HepG2 (cell line): ENCODE data around the gene C2orf81. TPM values are rescaled to one million over a fixed set of nuclear protein-coding genes. Genes with fewer than 3 reads are reported as not detected.

Experiments used
- ARID4A ChIP-seq: sonication (generic); formaldehyde crosslinking; IDR thresholded peaks from 2 replicates; pipeline ENCODE4 v1.5.0; 2020; ENCODE audit warnings: mild to moderate bottlenecking, missing genetic modification reagents, borderline replicate concordance
- ATF7 ChIP-seq, 2 experiments: fragments of 450-650 bp in 1 of 2; sonication (generic) in 1 of 2; formaldehyde crosslinking in 1 of 2; IDR thresholded peaks; 2 replicates each; pipeline versions ENCODE4 v1.4.0 to v1.6.1; 2016 to 2020; ENCODE audit warnings: antibody characterized with exemption in 1 of 2, mild to moderate bottlenecking in 1 of 2, missing genetic modification reagents in 1 of 2
- BORCS8-MEF2B ChIP-seq: sonication (generic); formaldehyde crosslinking; IDR thresholded peaks from 2 replicates; pipeline ENCODE4 v1.8.0; 2022; ENCODE audit warnings: mild to moderate bottlenecking, missing genetic modification reagents
- CBFB ChIP-seq: sonication (generic); formaldehyde crosslinking; IDR thresholded peaks from 2 replicates; pipeline ENCODE4 v1.4.0; 2020; ENCODE audit warnings: missing genetic modification reagents
- FOXC1 ChIP-seq: sonication (generic); formaldehyde crosslinking; IDR thresholded peaks from 2 replicates; pipeline ENCODE4 v1.8.0; 2022; ENCODE audit warnings: mild to moderate bottlenecking, missing genetic modification reagents, borderline replicate concordance
- HIVEP1 ChIP-seq: sonication (generic); formaldehyde crosslinking; IDR thresholded peaks from 2 replicates; pipeline ENCODE4 v1.4.0; 2020; ENCODE audit warnings: mild to moderate bottlenecking, missing genetic modification reagents
- HNF4A ChIP-seq: sonication (generic); formaldehyde crosslinking; IDR thresholded peaks from 2 replicates; pipeline ENCODE4 v1.4.0; 2020; ENCODE audit warnings: missing genetic modification reagents
- KDM2A ChIP-seq: sonication (generic); formaldehyde crosslinking; IDR thresholded peaks from 2 replicates; pipeline ENCODE4 v1.4.0; 2020; ENCODE audit warnings: low read depth, missing genetic modification reagents, borderline replicate concordance
- KDM4B ChIP-seq: sonication (generic); formaldehyde crosslinking; IDR thresholded peaks from 2 replicates; pipeline ENCODE4 v1.4.0; 2020; ENCODE audit warnings: missing genetic modification reagents
- KDM5A ChIP-seq: fragments of 200-600 bp; sonication (generic); IDR thresholded peaks from 2 replicates; pipeline ENCODE4 v1.7.0; 2018; ENCODE audit warnings: antibody characterized with exemption, mild to moderate bottlenecking, low read length, borderline replicate concordance
- MTF2 ChIP-seq: sonication (generic); formaldehyde crosslinking; IDR thresholded peaks from 2 replicates; pipeline ENCODE4 v1.5.0; 2020; ENCODE audit warnings: missing genetic modification reagents, borderline replicate concordance
- NAIF1 ChIP-seq: sonication (generic); formaldehyde crosslinking; IDR thresholded peaks from 2 replicates; pipeline ENCODE4 v1.5.0; 2020; ENCODE audit warnings: mild to moderate bottlenecking, missing genetic modification reagents, borderline replicate concordance
- NKX3-1 ChIP-seq: sonication (generic); formaldehyde crosslinking; IDR thresholded peaks from 2 replicates; pipeline ENCODE4 v1.5.0; 2020; ENCODE audit warnings: missing genetic modification reagents
- PAF1 ChIP-seq: IDR thresholded peaks from 2 replicates; pipeline ENCODE4 v1.6.1; 2016; ENCODE audit warnings: missing genetic modification reagents, missing compliant biosample characterization
- PCBP1 ChIP-seq: fragments of 200-400 bp; formaldehyde crosslinking; IDR thresholded peaks from 2 replicates; pipeline ENCODE4 v1.6.1; 2017; ENCODE audit warnings: mild to moderate bottlenecking, low read depth, low read length, borderline replicate concordance
- SKIL ChIP-seq: sonication (generic); formaldehyde crosslinking; IDR thresholded peaks from 2 replicates; pipeline ENCODE4 v1.8.0; 2022; ENCODE audit warnings: missing genetic modification reagents, mild to moderate bottlenecking, moderate library complexity, borderline replicate concordance
- SP1 ChIP-seq, 2 experiments: fragments of 450-650 bp in 1 of 2; sonication (generic) in 1 of 2; formaldehyde crosslinking in 1 of 2; IDR thresholded peaks; 2 replicates each; pipeline versions ENCODE4 v1.4.0 to v1.6.1; 2016 to 2020; ENCODE audit warnings: missing genetic modification reagents in 1 of 2
- SRSF1 ChIP-seq: fragments of 200-400 bp; formaldehyde crosslinking; optimal IDR thresholded peaks from 2 replicates; pipeline ENCODE3; 2017; ENCODE audit warnings: mild to moderate bottlenecking, low read depth, low read length, moderate library complexity
- SRY ChIP-seq: sonication (generic); formaldehyde crosslinking; IDR thresholded peaks from 2 replicates; pipeline ENCODE4 v1.8.0; 2022; ENCODE audit warnings: mild to moderate bottlenecking, missing genetic modification reagents
- ZBTB20 ChIP-seq: sonication (generic); formaldehyde crosslinking; IDR thresholded peaks from 2 replicates; pipeline ENCODE4 v1.8.1; 2023; ENCODE audit warnings: missing genetic modification reagents, low read depth, mild to moderate bottlenecking, borderline replicate concordance
- ZNF264 ChIP-seq: sonication (generic); formaldehyde crosslinking; IDR thresholded peaks from 2 replicates; pipeline ENCODE4 v1.4.0; 2020; ENCODE audit warnings: missing genetic modification reagents
- ZNF441 ChIP-seq: sonication (generic); formaldehyde crosslinking; IDR thresholded peaks from 2 replicates; pipeline ENCODE4 v1.7.0; 2021; ENCODE audit warnings: missing genetic modification reagents, borderline replicate concordance
- ZNF549 ChIP-seq: sonication (generic); formaldehyde crosslinking; IDR thresholded peaks from 2 replicates; pipeline ENCODE4 v1.5.0; 2020; ENCODE audit warnings: missing genetic modification reagents
- ZNF678 ChIP-seq: sonication (generic); formaldehyde crosslinking; IDR thresholded peaks from 2 replicates; pipeline ENCODE4 v1.4.0; 2020; ENCODE audit warnings: mild to moderate bottlenecking, missing genetic modification reagents
- ZNF7 ChIP-seq: IDR thresholded peaks from 2 replicates; pipeline ENCODE4 v1.6.1; 2016; ENCODE audit warnings: missing biosample characterization, missing genetic modification reagents
- polyA plus RNA-seq, 8 experiments: library from polyadenylated mRNA; depleted of rRNA in 3 of 8; stranded (reverse) in 7 of 8; unstranded in 1 of 8; fragments of >200 nt; fragmentation: Illumina TruSeq in 4 of 8; extraction: Trizol in 4 of 8; gene quantifications; 2 replicates each; pipeline versions ENCODE4 v1.2.1 to v1.2.3, GENCODE V29; 2011 to 2016; ENCODE audit warnings: low read depth in 4 of 8, missing spikeins in 1 of 8, mixed read lengths in 1 of 8; ENCODE audit not compliant: insufficient read depth in 1 of 8
- total RNA-seq, 5 experiments: library from RNA; depleted of rRNA; stranded (reverse); fragments of >200 nt; fragmentation: Illumina TruSeq; extraction: Trizol; gene quantifications; 2 replicates each; pipeline ENCODE4 v1.2.3, GENCODE V29; 2016; ENCODE audit warnings: low read depth in 1 of 5

The C2orf81 gene
- total and polyA plus RNA-seq, 2 of the 13 experiments (the other 11 are each of a cell fraction or from before 2014, with no cell fraction given): 0.15 to 0.17 TPM

GRCh38 chr2:74457549-74458131, 36.2 kb upstream of the C2orf81 start (continued):
- peak; percentile 49 for TF ChIP-seq CBFB (CRISPR knock-in tag)
- TF ChIP-seq SRY (CRISPR knock-in tag): peak; percentile 93
- TF ChIP-seq NKX3-1: peak; percentile 66; the same call in 1 of the 2 replicates
- TF ChIP-seq HNF4A: peak; percentile 42
- TF ChIP-seq SP1 (IDR thresholded peaks at IDR 0.05): no peak
- peak; percentile 77 for TF ChIP-seq SP1 (CRISPR knock-in tag; IDR thresholded peaks at IDR 0.05)
- 0 out of 2 replicates have a peak, but pooled peaks have one; percentile 72 for TF ChIP-seq PAF1 (CRISPR knock-in tag)
- TF ChIP-seq NAIF1 (CRISPR knock-in tag): no peak
- peak; percentile 83 for TF ChIP-seq BORCS8-MEF2B (CRISPR knock-in tag)
- TF ChIP-seq FOXC1: peak; percentile 79; the same call in 1 of the 2 replicates
- TF ChIP-seq KDM5A: peak; percentile 82
- TF ChIP-seq HIVEP1 (CRISPR knock-in tag): peak; percentile 87
- TF ChIP-seq SRSF1: no peak
- TF ChIP-seq ZNF264: no peak
- TF ChIP-seq PCBP1: 0 out of 2 replicates have a peak, but pooled peaks have one; percentile 81
- no peak for TF ChIP-seq ZNF7
- TF ChIP-seq KDM4B (CRISPR knock-in tag): 0 out of 2 replicates have a peak, but pooled peaks have one; percentile 1
- TF ChIP-seq ZBTB20 (CRISPR knock-in tag): peak; percentile 81; the same call in 1 of the 2 replicates
- peak; percentile 74; the same call in 1 of the 2 replicates for TF ChIP-seq KDM2A (CRISPR knock-in tag)
- peak; percentile 48 for TF ChIP-seq SKIL (CRISPR knock-in tag)
- no peak for TF ChIP-seq MTF2 (CRISPR knock-in tag)
- TF ChIP-seq ZNF678 (CRISPR knock-in tag): 0 out of 2 replicates have a peak, but pooled peaks have one; percentile 45
- TF ChIP-seq ZNF441 (CRISPR knock-in tag): peak; percentile 79
- TF ChIP-seq ARID4A: peak; percentile 88
- TF ChIP-seq ZNF549 (CRISPR knock-in tag): no peak
- TF ChIP-seq ATF7 (IDR thresholded peaks at IDR 0.05): no peak
- TF ChIP-seq ATF7 (CRISPR knock-in tag; IDR thresholded peaks at IDR 0.05): peak; percentile 58
